GM12878 (cell line): Measurements from ENCODE around the gene DUSP8.

Source experiments
- SMC3 ChIP-seq: IDR thresholded peaks from 2 replicates; pipeline ENCODE4 v1.6.1; 2011; ENCODE audit warnings: low read length, improper control_type of control experiment, borderline replicate concordance
- ZSCAN29 ChIP-seq: fragments of 450-650 bp; IDR thresholded peaks from 2 replicates; pipeline ENCODE4 v1.6.1; 2017; ENCODE audit warnings: mild to moderate bottlenecking, moderate library complexity
- TF ChIP-seq, protein P1 (sequence below), 3 experiments: IDR thresholded peaks in 2 of 3; conservative IDR thresholded peaks in 1 of 3; 2 replicates each; pipeline ENCODE4 v1.5.1; 2011; ENCODE audit warnings: low read depth in 3 of 3, low read length in 3 of 3, mild to moderate bottlenecking in 3 of 3, control low read depth in 2 of 3, moderate library complexity in 2 of 3, inconsistent platforms in 1 of 3, mixed read lengths in 1 of 3; ENCODE audit not compliant: control insufficient read depth in 2 of 3, insufficient read depth in 1 of 3; ENCODE audit errors: extremely low read depth in 1 of 3

DNA sequence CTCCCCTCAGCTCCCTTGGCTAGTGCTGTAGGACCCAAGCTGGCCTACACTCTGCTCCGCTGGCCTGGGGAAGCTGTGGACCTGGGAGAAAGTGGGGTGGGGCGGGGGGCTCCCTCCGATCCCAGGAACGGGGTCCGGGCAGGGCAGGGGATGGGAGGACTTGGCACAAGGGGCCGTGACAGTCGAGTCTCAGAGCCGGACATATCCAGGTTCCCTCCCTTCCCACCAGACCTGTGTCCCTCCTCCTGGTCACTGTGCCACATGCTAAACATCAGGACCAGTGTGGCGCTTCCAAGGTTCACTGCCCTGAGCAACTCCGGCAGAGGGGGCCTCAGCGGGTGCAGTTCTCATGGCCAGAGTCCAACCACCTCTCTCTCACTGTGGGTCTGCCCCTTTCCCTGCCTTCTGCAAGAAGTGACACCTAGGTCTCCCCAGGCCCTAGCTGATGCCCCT, 2.0 kb downstream of the DUSP8 start:
- TF ChIP-seq, protein P1, sequence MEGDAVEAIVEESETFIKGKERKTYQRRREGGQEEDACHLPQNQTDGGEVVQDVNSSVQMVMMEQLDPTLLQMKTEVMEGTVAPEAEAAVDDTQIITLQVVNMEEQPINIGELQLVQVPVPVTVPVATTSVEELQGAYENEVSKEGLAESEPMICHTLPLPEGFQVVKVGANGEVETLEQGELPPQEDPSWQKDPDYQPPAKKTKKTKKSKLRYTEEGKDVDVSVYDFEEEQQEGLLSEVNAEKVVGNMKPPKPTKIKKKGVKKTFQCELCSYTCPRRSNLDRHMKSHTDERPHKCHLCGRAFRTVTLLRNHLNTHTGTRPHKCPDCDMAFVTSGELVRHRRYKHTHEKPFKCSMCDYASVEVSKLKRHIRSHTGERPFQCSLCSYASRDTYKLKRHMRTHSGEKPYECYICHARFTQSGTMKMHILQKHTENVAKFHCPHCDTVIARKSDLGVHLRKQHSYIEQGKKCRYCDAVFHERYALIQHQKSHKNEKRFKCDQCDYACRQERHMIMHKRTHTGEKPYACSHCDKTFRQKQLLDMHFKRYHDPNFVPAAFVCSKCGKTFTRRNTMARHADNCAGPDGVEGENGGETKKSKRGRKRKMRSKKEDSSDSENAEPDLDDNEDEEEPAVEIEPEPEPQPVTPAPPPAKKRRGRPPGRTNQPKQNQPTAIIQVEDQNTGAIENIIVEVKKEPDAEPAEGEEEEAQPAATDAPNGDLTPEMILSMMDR (IDR thresholded peaks at IDR 0.05 in 2 of 3, conservative IDR thresholded peaks at IDR 0.05 in 1 of 3; ENCODE audit: control insufficient read depth in 2 of 3, extremely low read depth in 1 of 3, insufficient read depth in 1 of 3, low read depth in 3 of 3, low read length in 3 of 3), result no peak
- TF ChIP-seq ZSCAN29 (no peak), SMC3 (no peak)
